HG03280 (cell line): ENCODE results near the gene PHF13.
"Not testable (repeated sequence)": the region's sequence is repeated elsewhere in the genome, so short reads cannot be mapped to it uniquely, and the experiment has no call there.

Source experiments
- ATAC-seq: cut with Tn5 transposase; IDR thresholded peaks from one replicate; pipeline ENCODE4 v1.9.1; 2021; ENCODE audit warnings: mild to moderate bottlenecking, moderate library complexity; ENCODE audit not compliant: unreplicated experiment

PHF13 gene

DNA sequence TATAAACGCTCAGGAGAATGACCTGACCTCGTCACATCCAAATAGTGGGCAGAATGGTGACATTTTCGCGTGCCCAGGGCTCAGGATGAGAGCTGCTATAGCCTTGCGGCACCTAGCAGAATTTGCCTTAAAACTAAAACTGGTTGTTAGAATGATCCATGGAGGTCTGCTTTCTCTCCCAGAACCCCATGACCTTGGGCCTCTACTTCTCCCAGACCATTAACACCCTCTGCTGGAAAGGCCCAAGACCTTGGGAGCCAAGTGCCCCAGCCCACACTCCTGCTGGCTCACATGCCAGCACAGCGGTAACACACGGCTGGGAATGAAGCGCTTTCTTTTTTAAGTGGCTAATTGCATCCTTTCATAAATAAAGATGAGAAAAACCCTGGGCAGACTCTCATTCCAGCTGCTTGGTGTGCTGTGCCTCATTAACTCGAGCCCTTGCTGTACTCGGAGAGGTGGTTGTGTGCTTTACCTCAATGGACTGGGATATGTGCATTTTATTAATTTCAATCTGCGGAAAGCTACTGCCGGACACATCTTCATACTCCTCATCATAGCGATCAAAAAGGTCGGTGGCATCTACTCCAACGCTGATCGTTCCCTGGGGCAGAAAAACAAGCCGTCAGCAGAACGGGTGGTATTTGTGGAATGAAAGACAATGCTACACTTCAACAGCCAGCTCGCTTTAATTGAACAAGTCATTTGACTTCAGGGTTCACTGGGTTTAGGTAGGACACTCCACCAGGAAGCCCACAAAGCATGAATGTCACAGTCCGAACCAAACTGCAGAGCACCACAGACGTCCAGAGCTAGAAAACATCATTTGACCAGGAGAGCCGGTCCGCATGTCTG is 40.1 kb downstream of the PHF13 start:
- no peak for ATAC-seq

GRCh38 chr1:6657138-6657537 is 43.6 kb downstream of the PHF13 start:
- no peak for ATAC-seq

GRCh38 chr1:6658359-6659060 is 45.0 kb downstream of the PHF13 start:
- ATAC-seq = no peak

GRCh38 chr1:6660415-6661049 is 47.0 kb downstream of the PHF13 start:
- ATAC-seq = no peak

- ATAC-seq = not testable (repeated sequence)
Measured at GRCh38 chr1:6662468-6662867, 48.9 kb downstream of the PHF13 start.

GRCh38 chr1:6666696-6667095 is 53.2 kb downstream of the PHF13 start:
- ATAC-seq = no peak

GRCh38 chr1:6667139-6667538 is 53.6 kb downstream of the PHF13 start:
- ATAC-seq = no peak

DNA sequence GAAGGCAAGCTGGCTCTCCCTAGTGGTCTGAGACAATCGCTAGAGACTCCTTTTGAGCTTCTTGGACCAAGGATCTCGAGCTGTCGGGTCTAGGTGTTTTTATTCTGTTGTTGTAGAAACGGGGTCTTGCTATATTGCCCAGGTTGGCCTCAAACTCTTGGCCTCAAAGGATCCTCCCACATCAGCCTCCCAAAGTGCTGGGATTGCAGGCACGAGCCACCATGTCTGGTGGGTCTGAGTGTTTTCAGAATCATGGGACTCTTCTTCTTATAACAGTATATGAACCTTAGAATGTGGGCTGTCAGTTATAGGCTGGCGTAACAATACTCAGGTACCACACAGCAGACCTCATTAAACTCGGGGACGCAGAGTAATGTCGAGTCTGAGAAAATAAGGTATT is 55.0 kb downstream of the PHF13 start:
- no peak for ATAC-seq

- ATAC-seq = no peak
Measured at GRCh38 chr1:6672558-6672957, 59.0 kb downstream of the PHF13 start.
